Measurements from ENCODE around the gene NEU4. TPM values are rescaled to one million over a fixed set of nuclear protein-coding genes. Genes with fewer than 3 reads are reported as not detected.

NEU4 gene
- total RNA-seq, 1 experiment from 2014 or later: 0.70 TPM

GRCh38 chr2:241827394-241827793 is 18.4 kb downstream of the NEU4 start:
- Histone ChIP-seq H3K27ac (ENCODE audit: insufficient read length, low read depth, low read length) (no peak overlapping the region), H3K9me3 (ENCODE audit: control insufficient read depth, low read depth, low read length) (no peaks in the 10 kb centered on the region), H2AFZ (ENCODE audit: low read length) (no peak overlapping the region), H4K91ac (ENCODE audit: insufficient read length, low read depth, low read length) (no peak overlapping the region), H2BK120ac (ENCODE audit: low read depth, low read length, poor library complexity, severe bottlenecking) (no peak overlapping the region), H3K27me3 (ENCODE audit: insufficient read depth, low read length) (no peaks in the 10 kb centered on the region), H3K4me2 (ENCODE audit: insufficient read depth, insufficient read length, low read length) (no peak overlapping the region), H3T11ph (ENCODE audit: low read length) (no peak overlapping the region), H3K23ac (ENCODE audit: insufficient read length, low read depth, low read length) (no peak overlapping the region), H2BK5ac (ENCODE audit: insufficient read length, low read length) (no peak overlapping the region), H2BK12ac (ENCODE audit: insufficient read length, low read depth, low read length) (no peak overlapping the region), H3K79me2 (ENCODE audit: insufficient read depth, low read length) (no peaks in the 10 kb centered on the region), H3K79me1 (ENCODE audit: insufficient read depth, low read depth, low read length, poor library complexity, severe bottlenecking) (no peaks in the 10 kb centered on the region), H2BK20ac (ENCODE audit: low read depth, low read length, poor library complexity, severe bottlenecking) (no peak overlapping the region), H3K56ac (ENCODE audit: insufficient read length, low read depth, low read length) (no peak overlapping the region), H2BK15ac (ENCODE audit: low read depth, low read length) (no peak overlapping the region), H3K4me1 (ENCODE audit: insufficient read depth, low read length) (no peaks in the 10 kb centered on the region), H4K20me1 (ENCODE audit: control insufficient read depth, insufficient read depth, insufficient read length) (no peaks in the 10 kb centered on the region), H4K5ac (ENCODE audit: insufficient read length, low read depth, low read length) (no peak overlapping the region), H2AK5ac (ENCODE audit: insufficient read length, low read length) (no peak overlapping the region), H3K4ac (ENCODE audit: low read depth, low read length) (no peak overlapping the region), H3K9ac (ENCODE audit: extremely low read depth, insufficient read length, low read length) (no peak overlapping the region), H3K18ac (ENCODE audit: insufficient read length, low read depth, low read length) (no peak overlapping the region), H4K8ac (replicated peaks; ENCODE audit: insufficient read length, low read depth, low read length) (no peak overlapping the region), H3K23me2 (ENCODE audit: insufficient read length, low read depth, low read length, poor library complexity, severe bottlenecking) (no peaks in the 10 kb centered on the region), H3K14ac (ENCODE audit: insufficient read depth, low read length) (no peak overlapping the region)
- TF ChIP-seq CTCF (conservative IDR thresholded peaks at IDR 0.05): no peak
- no CpG with 5 or more reads among the region's 2 CpGs for WGBS (ENCODE audit: extremely low coverage, insufficient read length, low lambda C conversion rate)
- Mint-ChIP-seq H3K4me3 (no peak overlapping the region), H3K9me3 (peaks cover 29 to 31% of the 10 kb centered on the region in 2 experiments), H3K4me1 (peaks cover 0 to 11% of the 10 kb centered on the region in 2 experiments; a peak in 2 of 4 replicates), H3K27ac (no peak overlapping the region), H3K27me3 (ENCODE audit: low read depth) (peaks cover 46% of the 10 kb centered on the region), H3K36me3 (ENCODE audit: insufficient read depth in 1 of 3, low read depth in 3 of 3) (peaks cover 2 to 5% (median 4%) of the 10 kb centered on the region in 3 experiments; a peak in 6 of 7 replicates)
- no peak for DNase-seq
